ENCODE measurements around the gene NFASC.

The NFASC gene

GRCh38 chr1:204959836-204960235, 89.2 kb downstream of the NFASC start:
- no peak for DNase-seq (ENCODE audit: low read depth)

- DNase-seq (ENCODE audit: low read depth): no peak
These were observed 89.9 kb downstream of the NFASC start for GRCh38 chr1:204960306-204961125.

- DNase-seq (ENCODE audit: low read depth): no peak
These were observed 91.2 kb downstream of the NFASC start for GRCh38 chr1:204961765-204962419.

- no peak for DNase-seq (ENCODE audit: low read depth)
These were observed 92.3 kb downstream of the NFASC start for GRCh38 chr1:204962742-204963632.

- no peak for DNase-seq (ENCODE audit: low read depth)
These were observed 96.8 kb downstream of the NFASC start for GRCh38 chr1:204967451-204967850.

- no peak for DNase-seq (ENCODE audit: low read depth)
These were observed 97.5 kb downstream of the NFASC start for GRCh38 chr1:204968135-204968534.

- no peak for DNase-seq (ENCODE audit: low read depth)
These were observed 98.3 kb downstream of the NFASC start for GRCh38 chr1:204968951-204969350.

- DNase-seq (ENCODE audit: low read depth): no peak
These were observed 100.3 kb downstream of the NFASC start for GRCh38 chr1:204970937-204971336.

GRCh38 chr1:204971517-204972336, 101.1 kb downstream of the NFASC start:
- peak; percentile 54 for DNase-seq (ENCODE audit: low read depth)

- DNase-seq (ENCODE audit: low read depth): no peak
These were observed 101.8 kb downstream of the NFASC start for GRCh38 chr1:204972426-204972825.

- DNase-seq (ENCODE audit: low read depth): no peak
These were observed 102.8 kb downstream of the NFASC start for GRCh38 chr1:204973449-204973848.

- DNase-seq (ENCODE audit: low read depth): no peak
These were observed 103.7 kb downstream of the NFASC start for GRCh38 chr1:204974327-204974726.

- no peak for DNase-seq (ENCODE audit: low read depth)
These were observed 104.4 kb downstream of the NFASC start for GRCh38 chr1:204975021-204975420.

GRCh38 chr1:204975568-204976235, 105.0 kb downstream of the NFASC start:
- no peak for DNase-seq (ENCODE audit: low read depth)

- no peak for DNase-seq (ENCODE audit: low read depth)
These were observed 106.0 kb downstream of the NFASC start for GRCh38 chr1:204976646-204977045.

- DNase-seq (ENCODE audit: low read depth): no peak
These were observed 106.7 kb downstream of the NFASC start for GRCh38 chr1:204977318-204977717.

- DNase-seq (ENCODE audit: low read depth): no peak
These were observed 108.1 kb downstream of the NFASC start for GRCh38 chr1:204978782-204979181.

GRCh38 chr1:204979306-204979705, 108.6 kb downstream of the NFASC start:
- DNase-seq (ENCODE audit: low read depth): no peak

- no peak for DNase-seq (ENCODE audit: low read depth)
These were observed 109.4 kb downstream of the NFASC start for GRCh38 chr1:204979891-204980649.

GRCh38 chr1:204980840-204981405, 110.3 kb downstream of the NFASC start:
- DNase-seq (ENCODE audit: low read depth): no peak
